Cardiac muscle cell (in vitro differentiated cells and primary cell): ENCODE results near the gene PRDX1. TPM values are rescaled to one million over a fixed set of nuclear protein-coding genes. Genes with fewer than 3 reads are reported as not detected.
"Not testable (repeated sequence)": the region's sequence is repeated elsewhere in the genome, so short reads cannot be mapped to it uniquely, and the experiment has no call there.

Source experiments
- DNase-seq, 2 donors: peaks; one replicate each; pipeline versions ENCODE4 v3.0.0 to v3.0.0-alpha.2; 2010 to 2017; ENCODE audit warnings: low read depth in 1 of 2, low spot score in 1 of 2
- H3K27ac ChIP-seq: fragments of 200-600 bp; sonication (generic); 2 replicates; pipeline ENCODE4 v1.5.1; 2016
- H3K27me3 ChIP-seq: fragments of 200-600 bp; sonication (generic); 2 replicates; pipeline ENCODE4 v1.6.0; 2016; ENCODE audit warnings: control low read depth
- H3K36me3 ChIP-seq: fragments of 200-600 bp; sonication (generic); 2 replicates; pipeline ENCODE4 v1.5.1; 2016; ENCODE audit warnings: control low read depth
- H3K4me1 ChIP-seq: fragments of 200-600 bp; sonication (generic); 2 replicates; pipeline ENCODE4 v1.8.1; 2017; ENCODE audit warnings: low read depth, mild to moderate bottlenecking, mixed run types
- H3K4me3 ChIP-seq: fragments of 200-600 bp; sonication (generic); 2 replicates; pipeline ENCODE4 v1.5.1; 2016; ENCODE audit warnings: mild to moderate bottlenecking
- H3K9me3 ChIP-seq: fragments of 200-600 bp; sonication (generic); 2 replicates; pipeline ENCODE4 v1.5.1; 2017; ENCODE audit warnings: low read depth, mild to moderate bottlenecking, control low read depth
- CTCF ChIP-seq: IDR thresholded peaks from 2 replicates; pipeline ENCODE4 v1.5.1; 2012; ENCODE audit warnings: low read depth, mild to moderate bottlenecking, low read length
- polyA plus RNA-seq: library from polyadenylated mRNA; unstranded; fragments of >200 nt; fragmentation: Nextera tagmentation; extraction: Ambion mirVana; gene quantifications from 2 replicates; pipeline ENCODE4 v1.2.1, GENCODE V29; 2016
- total RNA-seq: library from RNA; depleted of rRNA; stranded (reverse); fragments of >200 nt; gene quantifications from 2 replicates; pipeline ENCODE4 v1.2.3, GENCODE V29; 2016

PRDX1 gene
- total and polyA plus RNA-seq, 2 experiments from 2014 or later: 526 to 1,744 TPM

- no peak for DNase-seq
- Histone ChIP-seq H3K9me3 (no peaks in the 10 kb centered on the region), H3K4me1 (peaks cover 34% of the 10 kb centered on the region), H3K27me3 (no peaks in the 10 kb centered on the region), H3K27ac (peak overlapping the region; percentile 86), H3K36me3 (no peaks in the 10 kb centered on the region), H3K4me3 (peak overlapping the region; percentile 86)
- TF ChIP-seq CTCF: no peak
Observed at GRCh38 chr1:45522324-45523104, 830 bp upstream of the PRDX1 start.

- H3K4me1 ChIP-seq: peaks cover 25% of the 10 kb centered on the region
- H3K36me3 ChIP-seq: peaks cover 15% of the 10 kb centered on the region
- not testable (repeated sequence) for DNase-seq, H3K9me3 ChIP-seq, H3K27ac ChIP-seq, H3K27me3 ChIP-seq
- peak overlapping the region; percentile 86 for H3K4me3 ChIP-seq
Observed at GRCh38 chr1:45519774-45520173, 1.9 kb downstream of the PRDX1 start.

GRCh38 chr1:45518910-45519309 is 2.8 kb downstream of the PRDX1 start:
- DNase-seq: peak in 1 of 2 donors; percentile 42
- H3K4me1 ChIP-seq: peaks cover 24% of the 10 kb centered on the region
- H3K36me3 ChIP-seq: peaks cover 23% of the 10 kb centered on the region
- H3K4me3 ChIP-seq: peak overlapping the region; percentile 86
- no peaks in the 10 kb centered on the region for H3K27me3 ChIP-seq
- no peaks in the 10 kb centered on the region for H3K9me3 ChIP-seq
- no peak overlapping the region for H3K27ac ChIP-seq
- no peak for TF ChIP-seq CTCF

GRCh38 chr1:45518366-45518765 is 3.3 kb downstream of the PRDX1 start:
- Histone ChIP-seq H3K4me1 (peaks cover 25% of the 10 kb centered on the region), H3K36me3 (peaks cover 28% of the 10 kb centered on the region)
- not testable (repeated sequence) for H3K27ac ChIP-seq, DNase-seq, H3K27me3 ChIP-seq, H3K9me3 ChIP-seq, H3K4me3 ChIP-seq

GRCh38 chr1:45516465-45516864 is 5.2 kb downstream of the PRDX1 start:
- peaks cover 37% of the 10 kb centered on the region for H3K36me3 ChIP-seq

GRCh38 chr1:45516036-45516435 is 5.6 kb downstream of the PRDX1 start:
- Histone ChIP-seq H3K4me1 (peaks cover 20% of the 10 kb centered on the region), H3K27ac (peak overlapping the region; percentile 13), H3K9me3 (no peaks in the 10 kb centered on the region), H3K36me3 (peaks cover 42% of the 10 kb centered on the region), H3K27me3 (no peaks in the 10 kb centered on the region), H3K4me3 (no peak overlapping the region)
- no peak for TF ChIP-seq CTCF
- DNase-seq: no peak

More at GRCh38 chr1:45516465-45516864, 5.2 kb downstream of the PRDX1 start:
- Histone ChIP-seq H3K4me1 (peaks cover 20% of the 10 kb centered on the region), H3K27me3 (no peaks in the 10 kb centered on the region), H3K4me3 (no peak overlapping the region), H3K9me3 (no peaks in the 10 kb centered on the region), H3K27ac (peak overlapping the region; percentile 54)
- TF ChIP-seq CTCF: no peak
- DNase-seq: no peak

GRCh38 chr1:45513532-45514260 is 8.0 kb downstream of the PRDX1 start:
- not testable (repeated sequence) for H3K4me3 ChIP-seq, H3K9me3 ChIP-seq, DNase-seq, H3K27me3 ChIP-seq
- peaks cover 18% of the 10 kb centered on the region for H3K4me1 ChIP-seq
- H3K27ac ChIP-seq: peak overlapping the region; percentile 74
- H3K36me3 ChIP-seq: peaks cover 56% of the 10 kb centered on the region
